Activated CD4-positive, alpha-beta T cell treated with anti-CD3 and anti-CD28 coated beads, Interleukin-2, amount 10 ng/mL, durations not matched to agents 24 days and 14 days (primary cell): ENCODE results near the gene PYY. TPM values are rescaled to one million over a fixed set of nuclear protein-coding genes. Genes with fewer than 3 reads are reported as not detected.
"Not testable (repeated sequence)": the region's sequence is repeated elsewhere in the genome, so short reads cannot be mapped to it uniquely, and the experiment has no call there.

ENCODE experiments used
- DNase-seq: peaks from one replicate; pipeline ENCODE4 v3.0.0; 2022
- H3K27ac Mint-ChIP-seq: one replicate; pipeline ENCODE4 v1.8.0; 2022; ENCODE audit warnings: mild to moderate bottlenecking, mixed read lengths
- H3K27me3 Mint-ChIP-seq: one replicate; pipeline ENCODE4 v1.8.0; 2022; ENCODE audit warnings: mixed read lengths
- H3K36me3 Mint-ChIP-seq: one replicate; pipeline ENCODE4 v1.8.0; 2022; ENCODE audit warnings: low read depth, mild to moderate bottlenecking, mixed read lengths
- H3K4me1 Mint-ChIP-seq: one replicate; pipeline ENCODE4 v1.8.0; 2021; ENCODE audit warnings: mixed read lengths
- H3K4me3 Mint-ChIP-seq: one replicate; pipeline ENCODE4 v1.8.0; 2022; ENCODE audit warnings: mild to moderate bottlenecking, moderate library complexity, mixed read lengths
- H3K9me3 Mint-ChIP-seq: one replicate; pipeline ENCODE4 v1.8.0; 2021; ENCODE audit warnings: mixed read lengths
- intact Hi-C: fragments of 100-400 bp; cut with micrococcal nuclease; formaldehyde crosslinking; loops from one replicate; pipeline ENCODE4 v1.15.1; 2023
- total RNA-seq: library from RNA; stranded (reverse); gene quantifications from 2 replicates; pipeline ENCODE4 v1.2.3, GENCODE V29; 2022

Gene PYY
- total RNA-seq, 1 donor from 2014 or later, result not detected

GRCh38 chr17:43972444-43973212 is 18.9 kb upstream of the PYY start:
- H3K27me3 Mint-ChIP-seq, H3K4me3 Mint-ChIP-seq, H3K9me3 Mint-ChIP-seq, H3K36me3 Mint-ChIP-seq, intact Hi-C loops, H3K27ac Mint-ChIP-seq, H3K4me1 Mint-ChIP-seq, DNase-seq: not testable (repeated sequence)

GRCh38 chr17:43971436-43971835 is 17.7 kb upstream of the PYY start:
- H3K36me3 Mint-ChIP-seq, H3K9me3 Mint-ChIP-seq, DNase-seq, intact Hi-C loops, H3K4me3 Mint-ChIP-seq, H3K27ac Mint-ChIP-seq, H3K4me1 Mint-ChIP-seq: not testable (repeated sequence)
- peaks cover 13% of the 10 kb centered on the region for H3K27me3 Mint-ChIP-seq

DNA sequence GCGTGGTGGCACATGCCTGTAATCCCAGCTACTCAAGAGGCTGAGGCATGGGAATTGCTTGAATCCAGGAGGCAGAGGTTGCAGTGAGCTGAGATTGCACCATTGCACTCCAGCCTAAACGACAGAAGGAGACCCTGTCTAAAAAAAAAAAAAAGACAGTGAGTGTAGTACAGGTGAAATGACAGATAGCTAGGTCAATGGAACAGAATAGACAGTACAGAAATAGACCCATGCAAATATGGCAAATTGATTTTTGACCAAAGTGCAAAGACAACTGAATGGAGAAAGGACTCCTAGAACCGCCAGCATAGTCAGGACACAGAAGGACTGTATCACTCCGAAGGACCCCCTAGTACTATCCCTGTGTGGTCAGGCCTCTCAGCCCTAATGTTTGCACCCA is 16.6 kb upstream of the PYY start:
- Mint-ChIP-seq H3K27me3 (peaks cover 14% of the 10 kb centered on the region), H3K4me1 (no peaks in the 10 kb centered on the region), H3K36me3 (no peaks in the 10 kb centered on the region), H3K9me3 (no peaks in the 10 kb centered on the region), H3K27ac (no peak overlapping the region), H3K4me3 (no peak overlapping the region)
- DNase-seq, result no peak
- intact Hi-C loops, result no loop called here

DNA sequence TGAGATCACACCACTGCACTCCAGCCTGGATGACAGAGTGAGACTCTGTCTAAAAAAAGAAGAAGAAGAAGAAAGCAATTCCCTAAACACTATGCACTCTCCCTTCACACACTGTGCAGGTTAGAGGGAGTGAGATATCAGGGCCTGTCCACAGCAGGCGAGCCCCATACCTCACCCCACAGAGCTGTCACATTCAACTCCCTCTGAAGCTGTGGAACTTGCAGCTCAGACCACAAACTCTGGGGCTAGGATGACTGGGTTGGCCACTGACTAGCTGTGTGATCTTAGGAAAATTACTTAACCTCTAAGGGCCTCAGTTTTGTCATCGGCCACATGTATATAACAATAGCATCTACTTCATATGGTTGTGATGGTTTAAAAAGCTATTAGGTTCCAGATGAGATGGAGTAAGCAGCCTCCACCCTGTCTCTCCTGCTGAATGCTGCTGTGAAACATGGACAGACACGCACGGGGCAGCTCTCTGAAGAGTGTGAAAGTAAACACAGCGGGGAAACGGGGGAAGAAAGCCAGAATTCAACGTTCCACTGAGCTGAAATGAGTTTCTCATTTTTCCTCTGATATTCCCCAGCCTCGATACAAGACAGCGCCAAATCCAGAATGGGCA is 13.6 kb upstream of the PYY start:
- H3K4me1 Mint-ChIP-seq, result no peaks in the 10 kb centered on the region
- H3K27me3 Mint-ChIP-seq, result peaks cover 16% of the 10 kb centered on the region
- H3K4me3 Mint-ChIP-seq, result no peak overlapping the region
- DNase-seq, result no peak
- intact Hi-C loops, result no loop called here
- H3K36me3 Mint-ChIP-seq, result no peaks in the 10 kb centered on the region
- no peaks in the 10 kb centered on the region for H3K9me3 Mint-ChIP-seq
- no peak overlapping the region for H3K27ac Mint-ChIP-seq

- H3K4me1 Mint-ChIP-seq, result no peaks in the 10 kb centered on the region
- H3K27me3 Mint-ChIP-seq, result peaks cover 16% of the 10 kb centered on the region
- no peak overlapping the region for H3K4me3 Mint-ChIP-seq
Observed at GRCh38 chr17:43966276-43966675, 12.5 kb upstream of the PYY start.

DNA sequence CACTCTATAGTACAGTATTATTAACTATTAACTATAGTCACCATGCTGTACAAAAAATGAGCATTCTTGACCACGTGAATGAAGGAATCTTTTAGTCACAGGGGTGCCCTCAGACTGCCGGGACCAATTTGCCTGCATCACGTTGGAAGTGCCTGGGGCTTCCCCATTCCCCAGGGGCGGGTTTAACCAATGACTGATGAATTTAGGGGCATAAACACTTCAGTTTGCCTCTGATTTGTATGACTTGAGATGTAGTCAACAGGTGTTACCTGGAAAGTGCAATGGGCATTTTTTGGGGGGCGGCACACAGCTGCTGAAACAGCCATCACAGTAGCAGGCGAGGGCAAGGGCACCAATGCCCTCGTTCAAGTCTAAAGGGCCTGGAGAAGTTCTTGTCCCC is 8.7 kb upstream of the PYY start:
- Mint-ChIP-seq H3K9me3 (no peaks in the 10 kb centered on the region), H3K27me3 (peaks cover 15% of the 10 kb centered on the region), H3K4me1 (no peaks in the 10 kb centered on the region), H3K4me3 (no peak overlapping the region), H3K36me3 (no peaks in the 10 kb centered on the region), H3K27ac (no peak overlapping the region)
- DNase-seq, result no peak
- intact Hi-C loops, result no loop called here

More at GRCh38 chr17:43966276-43966675, 12.5 kb upstream of the PYY start:
- no peaks in the 10 kb centered on the region for H3K9me3 Mint-ChIP-seq
- no peak for DNase-seq
- no peaks in the 10 kb centered on the region for H3K36me3 Mint-ChIP-seq
- H3K27ac Mint-ChIP-seq, result no peak overlapping the region
- intact Hi-C loops, result no loop called here

GRCh38 chr17:43961954-43962353 is 8.2 kb upstream of the PYY start:
- Mint-ChIP-seq H3K27me3 (peaks cover 14% of the 10 kb centered on the region), H3K27ac (no peak overlapping the region), H3K4me1 (no peaks in the 10 kb centered on the region), H3K9me3 (no peaks in the 10 kb centered on the region), H3K36me3 (no peaks in the 10 kb centered on the region), H3K4me3 (no peak overlapping the region)
- no peak for DNase-seq
- intact Hi-C loops, result no loop called here

DNA sequence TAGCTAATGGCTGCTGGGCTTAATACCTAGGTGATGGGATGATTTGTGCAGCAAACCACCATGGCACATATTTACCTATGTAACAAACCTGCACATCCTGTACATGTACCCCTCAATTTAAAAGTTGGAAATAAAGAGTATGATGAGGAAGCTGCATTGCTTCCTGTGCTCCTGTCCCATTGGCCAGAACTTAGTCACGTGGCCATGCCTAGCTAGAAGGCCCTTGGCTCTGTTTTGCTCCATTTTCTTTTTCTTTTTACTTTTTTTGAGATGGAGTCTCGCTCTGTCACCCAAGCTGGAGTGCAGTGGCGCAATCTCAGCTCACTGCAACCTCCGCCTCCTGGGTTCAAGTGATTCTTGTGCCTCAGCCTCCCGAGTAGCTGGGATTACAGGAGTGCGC is 7.6 kb upstream of the PYY start:
- H3K9me3 Mint-ChIP-seq, H3K4me3 Mint-ChIP-seq, intact Hi-C loops, H3K27ac Mint-ChIP-seq, H3K36me3 Mint-ChIP-seq, H3K4me1 Mint-ChIP-seq, DNase-seq: not testable (repeated sequence)
- H3K27me3 Mint-ChIP-seq, result peaks cover 12% of the 10 kb centered on the region

GRCh38 chr17:43958748-43959352 is 5.1 kb upstream of the PYY start:
- intact Hi-C loops, result no loop called here
- Mint-ChIP-seq H3K27me3 (peaks cover 19% of the 10 kb centered on the region), H3K4me1 (no peaks in the 10 kb centered on the region), H3K4me3 (no peak overlapping the region), H3K36me3 (no peaks in the 10 kb centered on the region), H3K27ac (no peak overlapping the region), H3K9me3 (no peaks in the 10 kb centered on the region)
- DNase-seq, result no peak

DNA sequence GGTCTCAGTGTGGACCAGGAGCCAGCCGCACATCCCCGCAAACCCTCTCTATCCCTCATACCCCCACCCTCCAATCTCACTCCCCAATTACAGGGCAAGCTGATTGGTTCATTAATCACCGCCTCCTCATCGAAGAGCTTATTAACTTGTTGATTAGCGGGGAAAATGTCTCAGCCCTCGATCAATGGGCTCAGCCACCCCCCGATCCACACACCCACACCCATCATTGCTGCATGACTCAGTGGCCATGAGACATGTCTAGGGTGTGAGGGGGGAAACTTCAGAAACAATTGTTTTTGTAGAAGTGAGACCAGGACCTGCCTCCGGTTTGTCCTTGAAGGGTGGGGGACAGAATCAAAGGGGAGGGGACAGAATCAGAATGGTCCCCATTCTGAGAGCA is 2.5 kb upstream of the PYY start:
- peaks cover 27% of the 10 kb centered on the region for H3K27me3 Mint-ChIP-seq
- H3K27ac Mint-ChIP-seq, result no peak overlapping the region
- DNase-seq, result no peak
- H3K9me3 Mint-ChIP-seq, result no peaks in the 10 kb centered on the region
- intact Hi-C loops, result no loop called here
- H3K4me1 Mint-ChIP-seq, result peaks cover 2% of the 10 kb centered on the region
- H3K4me3 Mint-ChIP-seq, result no peak overlapping the region
- no peaks in the 10 kb centered on the region for H3K36me3 Mint-ChIP-seq

DNA sequence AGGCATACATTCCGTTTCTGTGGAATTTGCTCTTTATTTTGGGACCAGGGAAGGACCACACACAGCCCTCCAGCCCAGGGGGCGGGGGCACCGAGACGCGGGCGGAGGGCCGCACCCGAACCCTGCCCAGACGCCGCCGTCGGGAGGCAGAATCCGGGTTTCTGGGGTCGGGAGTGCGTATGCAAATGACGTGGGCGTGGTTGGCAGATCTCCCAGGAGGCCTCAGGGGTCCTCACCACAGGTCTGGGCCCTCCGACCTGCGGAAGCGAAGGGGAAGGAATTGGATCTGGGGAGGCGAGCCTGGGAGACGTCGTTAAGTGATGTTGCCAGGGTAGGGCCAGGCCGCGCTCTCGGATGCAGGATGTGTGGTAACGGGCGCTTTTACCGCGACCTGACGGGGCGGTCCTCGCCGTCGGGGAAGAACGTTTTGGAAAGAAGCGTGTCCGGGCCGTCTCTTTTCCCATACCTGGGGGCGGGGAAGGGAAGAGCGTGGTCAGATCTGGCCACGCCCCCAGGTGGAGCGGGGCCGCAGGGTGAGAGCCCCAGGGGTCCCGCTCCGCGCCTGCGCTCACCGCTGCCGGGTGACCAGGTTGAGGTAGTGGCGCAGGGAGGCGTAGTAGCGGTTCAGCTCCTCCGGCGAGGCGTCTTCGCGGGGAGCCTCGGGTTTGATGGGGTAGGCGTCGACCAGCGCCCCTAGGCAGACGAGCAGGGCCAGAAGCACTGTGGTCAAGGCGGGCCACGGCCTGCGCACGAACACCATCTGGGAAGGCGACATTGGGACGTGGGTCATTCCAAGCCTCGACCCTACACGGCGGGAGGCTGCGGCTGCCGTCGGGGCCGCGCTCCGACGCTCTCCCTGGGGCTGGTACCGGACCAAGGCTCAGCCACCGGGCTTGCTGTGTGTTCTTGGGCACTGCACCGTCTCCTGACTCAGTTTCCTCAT is 745 bp downstream of the PYY start:
- intact Hi-C loops, result no loop called here
- peaks cover 48% of the 10 kb centered on the region for H3K27me3 Mint-ChIP-seq
- DNase-seq, result no peak
- peaks cover 2% of the 10 kb centered on the region for H3K4me1 Mint-ChIP-seq
- peak overlapping the region; percentile 14 for H3K4me3 Mint-ChIP-seq
- H3K9me3 Mint-ChIP-seq, result no peaks in the 10 kb centered on the region
- no peaks in the 10 kb centered on the region for H3K36me3 Mint-ChIP-seq
- H3K27ac Mint-ChIP-seq, result no peak overlapping the region

- Mint-ChIP-seq H3K4me3 (no peak overlapping the region), H3K36me3 (no peaks in the 10 kb centered on the region), H3K27me3 (peaks cover 51% of the 10 kb centered on the region), H3K4me1 (peaks cover 6% of the 10 kb centered on the region), H3K27ac (no peak overlapping the region), H3K9me3 (no peaks in the 10 kb centered on the region)
- no peak for DNase-seq
- intact Hi-C loops, result no loop called here
Observed at GRCh38 chr17:43952351-43952723, 1.4 kb downstream of the PYY start.

DNA sequence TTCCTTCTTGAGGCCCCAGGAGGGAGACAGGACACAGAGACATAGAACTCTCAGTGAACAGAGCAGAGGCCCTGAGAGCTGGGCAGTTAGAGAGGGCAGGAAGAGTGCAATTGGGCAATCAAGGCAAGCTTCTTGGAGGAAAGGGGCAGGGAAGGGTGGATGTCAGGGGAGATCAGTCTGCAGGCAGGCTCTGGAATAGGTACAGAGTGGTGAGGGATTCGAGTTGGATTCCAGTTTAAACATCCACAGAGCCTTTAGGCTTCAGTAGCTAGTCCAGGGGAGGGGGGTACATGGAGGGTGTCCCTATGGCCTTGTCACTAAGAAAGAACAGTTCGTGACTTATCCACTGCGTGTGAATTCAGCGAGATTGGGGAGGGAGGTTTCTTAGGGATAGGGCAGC is 2.0 kb downstream of the PYY start:
- Mint-ChIP-seq H3K27me3 (peaks cover 51% of the 10 kb centered on the region), H3K4me1 (peaks cover 6% of the 10 kb centered on the region), H3K9me3 (no peaks in the 10 kb centered on the region), H3K4me3 (no peak overlapping the region), H3K36me3 (no peaks in the 10 kb centered on the region), H3K27ac (no peak overlapping the region)
- intact Hi-C loops, result no loop called here
- DNase-seq, result no peak

DNA sequence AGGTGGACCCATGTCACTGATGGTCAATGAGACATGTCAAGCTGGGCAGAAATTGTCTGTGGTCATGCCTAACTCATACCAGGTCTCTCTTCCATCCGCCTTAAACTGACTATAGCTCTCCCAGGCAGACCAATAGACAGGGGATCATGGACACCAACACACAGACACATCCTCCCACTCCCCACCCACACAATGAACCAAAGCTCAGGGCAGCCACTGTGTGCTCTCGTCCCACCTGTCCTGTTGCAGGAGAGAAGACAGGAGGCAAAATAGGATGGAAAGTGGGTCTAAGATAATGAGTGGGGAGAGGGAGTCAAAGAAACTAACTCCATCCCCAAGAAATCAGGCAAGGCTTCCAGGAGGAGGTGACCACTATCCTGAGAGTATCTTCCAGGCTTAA is 3.2 kb downstream of the PYY start:
- Mint-ChIP-seq H3K4me3 (no peak overlapping the region), H3K36me3 (no peaks in the 10 kb centered on the region), H3K27ac (no peak overlapping the region), H3K4me1 (peaks cover 6% of the 10 kb centered on the region), H3K9me3 (no peaks in the 10 kb centered on the region), H3K27me3 (peaks cover 51% of the 10 kb centered on the region)
- intact Hi-C loops, result no loop called here
- DNase-seq, result no peak
